ENCODE data around the gene FBXW2.

FBXW2 gene

GRCh38 chr9:120801441-120801840 is 8.2 kb upstream of the FBXW2 start:
- H4K20me1 ChIP-seq (ENCODE audit: insufficient read depth, low read length, poor library complexity, severe bottlenecking) = no peaks in the 10 kb centered on the region
- H3K4me2 ChIP-seq (ENCODE audit: low read depth, low read length, poor library complexity, severe bottlenecking) = no peak overlapping the region
- no peaks in the 10 kb centered on the region for H3K36me3 ChIP-seq (ENCODE audit: insufficient read depth, low read length)
- H3F3A ChIP-seq (ENCODE audit: low read depth) = no peaks in the 10 kb centered on the region
- H3K4me1 ChIP-seq (ENCODE audit: insufficient read depth, low read length, poor library complexity, severe bottlenecking) = no peaks in the 10 kb centered on the region
- no peaks in the 10 kb centered on the region for H3K79me2 ChIP-seq (ENCODE audit: insufficient read depth, low read length)
- H3K27me3 ChIP-seq (ENCODE audit: insufficient read depth, low read length, poor library complexity, severe bottlenecking) = no peaks in the 10 kb centered on the region
- 0 out of 2 replicates have a peak, but pooled peaks cover under 1% of the 10 kb centered on the region for H3K9me3 ChIP-seq (ENCODE audit: insufficient read depth, low read depth, low read length)
- no peaks in the 10 kb centered on the region for H3K9me2 ChIP-seq (replicated peaks; ENCODE audit: low read depth, low read length)
- no peak for TF ChIP-seq EZH2phosphoT487 (IDR thresholded peaks at IDR 0.05; ENCODE audit: borderline replicate concordance)
- no peak for TF ChIP-seq CTCF (conservative IDR thresholded peaks at IDR 0.05; ENCODE audit: low read length)
- H2AFZ ChIP-seq (ENCODE audit: low read length) = no peak overlapping the region
- no peak overlapping the region for H3K4me3 ChIP-seq (ENCODE audit: low read length, poor library complexity, severe bottlenecking)
- no peak overlapping the region for H3K9ac ChIP-seq (ENCODE audit: low read depth, low read length, poor library complexity, severe bottlenecking)

- peak overlapping the region; percentile 83 for H3K4me3 ChIP-seq (ENCODE audit: low read length, poor library complexity, severe bottlenecking)
Measured at GRCh38 chr9:120791161-120791560, 2.1 kb downstream of the FBXW2 start.

GRCh38 chr9:120787933-120788332 is 5.3 kb downstream of the FBXW2 start:
- Histone ChIP-seq H3K4me3 (ENCODE audit: low read length, poor library complexity, severe bottlenecking) (peak overlapping the region; percentile 62), H3K79me2 (ENCODE audit: insufficient read depth, low read length) (peaks cover 98% of the 10 kb centered on the region), H3K4me2 (ENCODE audit: low read depth, low read length, poor library complexity, severe bottlenecking) (peak overlapping the region; percentile 96), H3K4me1 (ENCODE audit: insufficient read depth, low read length, poor library complexity, severe bottlenecking) (peaks cover 77% of the 10 kb centered on the region), H3K9ac (ENCODE audit: low read depth, low read length, poor library complexity, severe bottlenecking) (peak overlapping the region; percentile 56), H2AFZ (ENCODE audit: low read length) (no peak overlapping the region), H3K9me2 (replicated peaks; ENCODE audit: low read depth, low read length) (no peaks in the 10 kb centered on the region), H3K27me3 (ENCODE audit: insufficient read depth, low read length, poor library complexity, severe bottlenecking) (no peaks in the 10 kb centered on the region), H3K36me3 (ENCODE audit: insufficient read depth, low read length) (peaks cover 18% of the 10 kb centered on the region), H3F3A (ENCODE audit: low read depth) (no peaks in the 10 kb centered on the region), H3K9me3 (ENCODE audit: insufficient read depth, low read depth, low read length) (no peaks in the 10 kb centered on the region), H4K20me1 (ENCODE audit: insufficient read depth, low read length, poor library complexity, severe bottlenecking) (peaks cover 59% of the 10 kb centered on the region)
- TF ChIP-seq EZH2phosphoT487 (IDR thresholded peaks at IDR 0.05; ENCODE audit: borderline replicate concordance) (no peak), CTCF (conservative IDR thresholded peaks at IDR 0.05; ENCODE audit: low read length) (no peak)

More at GRCh38 chr9:120791161-120791560, 2.1 kb downstream of the FBXW2 start:
- Histone ChIP-seq H3F3A (ENCODE audit: low read depth) (no peaks in the 10 kb centered on the region), H2AFZ (ENCODE audit: low read length) (no peak overlapping the region), H3K4me2 (ENCODE audit: low read depth, low read length, poor library complexity, severe bottlenecking) (peak overlapping the region; percentile 96), H3K36me3 (ENCODE audit: insufficient read depth, low read length) (peaks cover 11% of the 10 kb centered on the region), H3K9me3 (ENCODE audit: insufficient read depth, low read depth, low read length) (no peaks in the 10 kb centered on the region), H3K27me3 (ENCODE audit: insufficient read depth, low read length, poor library complexity, severe bottlenecking) (no peaks in the 10 kb centered on the region), H3K9me2 (replicated peaks; ENCODE audit: low read depth, low read length) (no peaks in the 10 kb centered on the region), H4K20me1 (ENCODE audit: insufficient read depth, low read length, poor library complexity, severe bottlenecking) (peaks cover 50% of the 10 kb centered on the region), H3K79me2 (ENCODE audit: insufficient read depth, low read length) (peaks cover 75% of the 10 kb centered on the region), H3K4me1 (ENCODE audit: insufficient read depth, low read length, poor library complexity, severe bottlenecking) (peaks cover 60% of the 10 kb centered on the region), H3K9ac (ENCODE audit: low read depth, low read length, poor library complexity, severe bottlenecking) (peak overlapping the region; percentile 87)
- TF ChIP-seq CTCF (conservative IDR thresholded peaks at IDR 0.05; ENCODE audit: low read length) = no peak
- no peak for TF ChIP-seq EZH2phosphoT487 (IDR thresholded peaks at IDR 0.05; ENCODE audit: borderline replicate concordance)

Measured in Loucy (cell line).